Activated T-cell treated with anti-CD3 and anti-CD28 coated beads, Interleukin-2, amount 50 U/mL, for 24 hours (primary cell): Measurements from ENCODE around the gene CACNG7.
"Not testable (repeated sequence)": the region's sequence is repeated elsewhere in the genome, so short reads cannot be mapped to it uniquely, and the experiment has no call there.

Experiments
- DNase-seq: peaks from one replicate; pipeline ENCODE4 v3.0.0-alpha.2; 2020
- H3K27ac Mint-ChIP-seq: 2 replicates; pipeline ENCODE4 v1.8.0; 2020; ENCODE audit warnings: mild to moderate bottlenecking, mixed read lengths
- H3K27me3 Mint-ChIP-seq: 2 replicates; pipeline ENCODE4 v1.8.0; 2020; ENCODE audit warnings: mixed read lengths
- H3K36me3 Mint-ChIP-seq: 2 replicates; pipeline ENCODE4 v1.8.0; 2020; ENCODE audit warnings: low read depth, mixed read lengths
- H3K4me1 Mint-ChIP-seq: 2 replicates; pipeline ENCODE4 v1.8.0; 2020; ENCODE audit warnings: low read depth, mixed read lengths
- H3K4me3 Mint-ChIP-seq: 2 replicates; pipeline ENCODE4 v1.8.0; 2020; ENCODE audit warnings: mild to moderate bottlenecking, moderate library complexity, mixed read lengths
- H3K9me3 Mint-ChIP-seq: 2 replicates; pipeline ENCODE4 v1.8.0; 2020; ENCODE audit warnings: mixed read lengths

Gene CACNG7

DNA sequence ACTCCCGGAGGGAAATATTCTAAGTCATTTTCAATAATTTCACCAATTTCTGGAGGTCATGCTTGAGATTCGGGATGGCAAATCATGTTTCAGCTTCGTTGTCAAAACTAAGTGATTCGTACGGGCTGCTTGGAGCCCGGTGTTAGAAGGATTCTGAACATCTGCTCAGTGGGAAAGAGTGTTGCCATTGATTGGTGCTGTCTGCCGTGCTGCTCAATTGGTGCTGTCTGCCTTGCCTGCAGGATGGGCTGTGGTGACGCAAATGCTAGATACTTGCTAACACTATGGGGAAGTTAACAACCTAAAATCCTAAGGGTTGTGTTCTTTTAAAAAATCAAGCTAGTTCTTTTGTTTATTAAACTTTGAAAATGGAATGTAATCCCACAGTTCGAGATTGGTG lies 36.4 kb downstream of the CACNG7 start:
- Mint-ChIP-seq H3K36me3 (no peaks in the 10 kb centered on the region), H3K27ac (no peak overlapping the region), H3K4me3 (no peak overlapping the region), H3K4me1 (no peaks in the 10 kb centered on the region), H3K27me3 (peaks cover 59% of the 10 kb centered on the region), H3K9me3 (no peaks in the 10 kb centered on the region)
- DNase-seq: no peak

GRCh38 chr19:53945998-53946397 lies 36.9 kb downstream of the CACNG7 start:
- Mint-ChIP-seq H3K4me1 (no peaks in the 10 kb centered on the region), H3K27me3 (peaks cover 56% of the 10 kb centered on the region), H3K9me3 (no peaks in the 10 kb centered on the region), H3K27ac (no peak overlapping the region), H3K36me3 (no peaks in the 10 kb centered on the region), H3K4me3 (no peak overlapping the region)
- no peak for DNase-seq

- H3K27ac Mint-ChIP-seq: no peak overlapping the region
- H3K27me3 Mint-ChIP-seq: peaks cover 52% of the 10 kb centered on the region
- no peaks in the 10 kb centered on the region for H3K36me3 Mint-ChIP-seq
- H3K4me3 Mint-ChIP-seq: no peak overlapping the region
- H3K9me3 Mint-ChIP-seq: no peaks in the 10 kb centered on the region
- H3K4me1 Mint-ChIP-seq: no peaks in the 10 kb centered on the region
- no peak for DNase-seq
Observed at GRCh38 chr19:53947624-53948023, 38.5 kb downstream of the CACNG7 start.

DNA sequence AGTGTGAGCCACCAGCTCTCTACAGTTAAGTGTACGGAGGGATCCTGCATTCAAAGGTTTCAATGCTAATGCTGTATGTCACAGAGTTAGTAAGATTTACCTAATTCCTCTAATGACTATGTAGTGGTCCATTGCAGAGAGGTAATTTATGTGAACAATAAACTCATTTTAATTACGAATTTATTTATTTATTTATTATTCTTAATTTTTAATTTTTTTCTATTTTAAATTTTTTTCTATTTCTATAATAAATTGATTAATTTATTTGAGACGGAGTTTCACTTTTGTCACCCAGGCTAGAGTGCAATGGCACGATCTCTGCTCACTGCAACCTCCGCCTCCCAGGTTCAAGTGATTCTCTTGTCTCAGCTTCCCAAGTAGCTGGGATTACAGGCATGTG lies 39.5 kb downstream of the CACNG7 start:
- peaks cover 49% of the 10 kb centered on the region for H3K27me3 Mint-ChIP-seq
- H3K27ac Mint-ChIP-seq, DNase-seq, H3K9me3 Mint-ChIP-seq, H3K4me1 Mint-ChIP-seq, H3K36me3 Mint-ChIP-seq, H3K4me3 Mint-ChIP-seq: not testable (repeated sequence)

DNA sequence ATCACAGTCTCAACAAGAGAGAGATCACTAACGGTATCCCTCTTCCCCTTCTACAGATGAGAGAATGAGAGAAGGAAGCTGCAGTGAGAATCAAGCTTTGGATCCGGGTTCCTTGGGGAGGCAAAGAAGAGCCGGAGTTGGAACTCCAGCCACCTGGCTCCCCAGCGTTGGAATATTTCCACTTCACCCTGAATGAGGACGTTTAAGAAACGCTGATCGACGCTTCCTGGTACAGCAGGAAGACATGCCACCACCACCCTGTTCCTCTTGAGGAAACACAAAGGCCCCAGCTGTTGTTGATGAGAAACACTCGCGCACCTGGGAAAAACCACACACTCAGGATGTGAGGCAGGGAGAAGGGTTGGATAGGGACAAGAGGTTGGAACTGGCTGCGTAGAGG lies 42.4 kb downstream of the CACNG7 start:
- DNase-seq: no peak
- Mint-ChIP-seq H3K4me1 (no peaks in the 10 kb centered on the region), H3K36me3 (no peaks in the 10 kb centered on the region), H3K27ac (no peak overlapping the region), H3K4me3 (no peak overlapping the region), H3K9me3 (no peaks in the 10 kb centered on the region), H3K27me3 (peaks cover 39% of the 10 kb centered on the region)

DNA sequence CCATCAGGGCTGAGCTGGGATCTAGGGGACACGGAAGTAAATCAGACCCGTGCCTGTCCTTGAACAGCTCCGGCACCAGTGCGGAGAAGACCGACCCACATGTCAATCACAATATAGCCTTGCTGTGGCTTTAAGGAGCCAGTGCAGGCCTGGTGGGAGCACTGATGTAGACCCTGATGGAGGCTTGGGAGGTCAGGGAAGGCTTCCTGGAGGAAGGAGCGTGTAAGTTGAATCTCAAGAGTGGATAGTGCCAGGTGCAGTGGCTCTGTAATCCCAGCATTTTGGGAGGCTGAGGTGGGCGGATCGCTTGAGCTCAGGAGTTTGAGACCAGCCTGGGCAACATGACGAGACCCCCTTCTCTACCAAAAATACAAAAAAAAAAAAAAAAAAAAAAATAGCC lies 42.9 kb downstream of the CACNG7 start:
- H3K27ac Mint-ChIP-seq: no peak overlapping the region
- H3K4me1 Mint-ChIP-seq: no peaks in the 10 kb centered on the region
- no peaks in the 10 kb centered on the region for H3K36me3 Mint-ChIP-seq
- no peaks in the 10 kb centered on the region for H3K9me3 Mint-ChIP-seq
- H3K4me3 Mint-ChIP-seq: no peak overlapping the region
- no peak for DNase-seq
- H3K27me3 Mint-ChIP-seq: peaks cover 44% of the 10 kb centered on the region

DNA sequence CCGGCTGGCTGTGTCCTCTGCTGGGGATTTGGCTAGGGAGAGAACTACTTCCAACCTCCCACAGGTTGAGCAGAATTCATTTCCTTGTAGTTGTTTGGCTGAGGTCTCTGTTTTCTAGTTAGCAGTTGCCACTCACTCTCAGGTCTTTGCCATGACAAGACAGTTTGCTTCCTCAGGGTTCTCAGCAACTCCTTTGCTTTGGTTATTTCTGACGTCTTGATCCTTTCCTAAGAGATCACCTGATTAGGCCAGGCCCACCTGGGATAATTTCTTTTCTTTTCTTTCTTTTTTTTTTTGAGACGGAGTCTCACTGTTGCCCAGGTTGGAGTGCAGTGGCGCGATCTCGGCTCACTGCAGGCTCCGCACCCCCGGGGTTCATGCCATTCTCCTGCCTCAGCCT lies 44.3 kb downstream of the CACNG7 start:
- no peak for DNase-seq
- Mint-ChIP-seq H3K27me3 (peaks cover 46% of the 10 kb centered on the region), H3K36me3 (no peaks in the 10 kb centered on the region), H3K4me1 (peaks cover 1% of the 10 kb centered on the region), H3K9me3 (no peaks in the 10 kb centered on the region), H3K4me3 (no peak overlapping the region), H3K27ac (no peak overlapping the region)

GRCh38 chr19:53957448-53958167 lies 48.5 kb downstream of the CACNG7 start:
- H3K4me3 Mint-ChIP-seq: no peak overlapping the region
- H3K36me3 Mint-ChIP-seq: no peaks in the 10 kb centered on the region
- no peak overlapping the region for H3K27ac Mint-ChIP-seq
- H3K27me3 Mint-ChIP-seq: peaks cover 68% of the 10 kb centered on the region
- peaks cover 4% of the 10 kb centered on the region for H3K4me1 Mint-ChIP-seq
- DNase-seq: no peak
- H3K9me3 Mint-ChIP-seq: no peaks in the 10 kb centered on the region

GRCh38 chr19:53958168-53958571 lies 49.1 kb downstream of the CACNG7 start:
- H3K27ac Mint-ChIP-seq: no peak overlapping the region
- DNase-seq: no peak
- H3K9me3 Mint-ChIP-seq: no peaks in the 10 kb centered on the region
- H3K27me3 Mint-ChIP-seq: peaks cover 67% of the 10 kb centered on the region
- H3K4me1 Mint-ChIP-seq: peaks cover 4% of the 10 kb centered on the region
- H3K4me3 Mint-ChIP-seq: no peak overlapping the region
- no peaks in the 10 kb centered on the region for H3K36me3 Mint-ChIP-seq

GRCh38 chr19:53958823-53959757 lies 50.0 kb downstream of the CACNG7 start:
- H3K27ac Mint-ChIP-seq: no peak overlapping the region
- H3K36me3 Mint-ChIP-seq: no peaks in the 10 kb centered on the region
- peaks cover 4% of the 10 kb centered on the region for H3K4me1 Mint-ChIP-seq
- H3K27me3 Mint-ChIP-seq: peaks cover 71% of the 10 kb centered on the region
- no peaks in the 10 kb centered on the region for H3K9me3 Mint-ChIP-seq
- DNase-seq: no peak
- H3K4me3 Mint-ChIP-seq: no peak overlapping the region

DNA sequence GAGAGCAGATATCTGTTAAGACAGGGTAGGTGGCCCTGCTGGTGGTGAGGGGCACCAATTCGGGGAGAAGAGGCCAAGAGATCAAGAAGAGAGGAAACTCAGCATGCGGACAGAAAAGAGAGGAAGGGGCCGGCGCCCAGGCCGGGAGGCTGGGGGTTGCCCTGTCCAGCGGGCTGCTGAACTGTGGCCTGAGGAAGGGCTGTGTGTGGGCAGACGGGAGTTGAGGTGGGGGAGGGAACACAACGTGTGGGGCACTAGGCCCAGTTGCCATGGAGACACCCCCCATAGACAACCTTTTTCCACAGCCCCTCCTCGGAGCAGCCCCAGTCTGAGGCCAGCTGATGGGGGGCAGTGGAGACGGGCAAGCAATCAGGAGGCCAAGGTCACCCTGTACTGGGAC lies 51.1 kb downstream of the CACNG7 start:
- Mint-ChIP-seq H3K4me1 (peaks cover 4% of the 10 kb centered on the region), H3K4me3 (no peak overlapping the region), H3K27me3 (peaks cover 77% of the 10 kb centered on the region), H3K27ac (no peak overlapping the region), H3K36me3 (no peaks in the 10 kb centered on the region), H3K9me3 (no peaks in the 10 kb centered on the region)
- DNase-seq: no peak

DNA sequence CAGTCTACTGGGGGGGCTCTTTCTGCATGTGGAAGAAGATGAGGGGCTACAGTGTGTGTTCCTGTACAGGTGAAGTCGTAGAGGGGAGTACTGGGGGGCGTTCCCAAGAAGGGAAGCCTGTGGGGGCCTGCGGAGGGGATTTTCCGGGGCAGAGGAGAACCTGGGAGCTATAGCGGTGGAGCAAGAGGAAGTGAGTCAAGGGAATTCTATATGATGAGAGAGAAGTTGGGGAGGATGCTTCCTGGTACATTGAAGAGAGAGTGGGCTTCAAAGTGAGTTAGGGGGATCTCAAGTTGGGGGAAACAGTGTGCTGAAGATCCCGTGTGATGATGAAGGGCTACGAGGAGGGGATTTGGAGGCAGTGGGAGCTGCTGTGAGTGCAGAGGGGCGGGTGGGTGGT lies 51.8 kb downstream of the CACNG7 start:
- H3K27me3 Mint-ChIP-seq: peaks cover 80% of the 10 kb centered on the region
- no peaks in the 10 kb centered on the region for H3K36me3 Mint-ChIP-seq
- no peak for DNase-seq
- no peaks in the 10 kb centered on the region for H3K9me3 Mint-ChIP-seq
- H3K27ac Mint-ChIP-seq: no peak overlapping the region
- H3K4me3 Mint-ChIP-seq: no peak overlapping the region
- peaks cover 4% of the 10 kb centered on the region for H3K4me1 Mint-ChIP-seq

- Mint-ChIP-seq H3K27ac (no peak overlapping the region), H3K9me3 (no peaks in the 10 kb centered on the region), H3K36me3 (no peaks in the 10 kb centered on the region), H3K4me3 (no peak overlapping the region), H3K4me1 (peaks cover 4% of the 10 kb centered on the region), H3K27me3 (peaks cover 80% of the 10 kb centered on the region)
- no peak for DNase-seq
Observed at GRCh38 chr19:53961523-53962356, 52.7 kb downstream of the CACNG7 start.

DNA sequence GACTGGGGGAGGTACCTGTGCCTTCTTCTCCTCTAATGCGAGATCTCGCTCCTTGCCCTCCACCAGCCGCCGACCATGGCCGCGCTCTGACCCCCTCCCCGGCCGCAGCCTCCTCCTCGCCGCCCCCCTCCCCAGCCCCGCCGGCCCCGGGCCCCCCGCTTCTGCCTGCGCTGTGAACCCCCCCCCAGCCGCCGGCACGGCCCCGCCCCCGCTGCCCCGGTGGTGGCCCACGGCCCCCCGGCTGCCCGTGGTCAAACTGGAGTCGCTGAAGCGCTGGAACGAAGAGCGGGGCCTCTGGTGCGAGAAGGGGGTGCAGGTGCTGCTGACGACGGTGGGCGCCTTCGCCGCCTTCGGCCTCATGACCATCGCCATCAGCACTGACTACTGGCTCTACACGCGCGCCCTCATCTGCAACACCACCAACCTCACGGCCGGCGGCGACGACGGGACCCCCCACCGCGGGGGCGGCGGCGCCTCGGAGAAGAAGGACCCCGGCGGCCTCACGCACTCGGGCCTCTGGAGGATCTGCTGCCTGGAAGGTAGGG lies 53.9 kb downstream of the CACNG7 start, which contains the start of gene CACNG8:
Gene CACNG8, plus strand, starts transcription at position 51 of the 545 bp plus-strand sequence.
- no peaks in the 10 kb centered on the region for H3K9me3 Mint-ChIP-seq
- DNase-seq: no peak
- peaks cover 80% of the 10 kb centered on the region for H3K27me3 Mint-ChIP-seq
- H3K36me3 Mint-ChIP-seq: no peaks in the 10 kb centered on the region
- H3K4me3 Mint-ChIP-seq: no peak within 1 kb of the TSS
- H3K27ac Mint-ChIP-seq: no peak within 1 kb of the TSS
- H3K4me1 Mint-ChIP-seq: peaks cover 3% of the 10 kb centered on the region
